A549 (cell line): ENCODE data around the gene SEMA4D.

Experiments used
- BHLHE40 ChIP-seq: IDR thresholded peaks from 2 replicates; pipeline ENCODE4 v1.6.1; 2012; ENCODE audit warnings: low read depth, low read length, inconsistent platforms
- CHD4 ChIP-seq: fragments of 200-600 bp; sonication (generic); IDR thresholded peaks from 2 replicates; pipeline ENCODE4 v1.6.1; 2016; ENCODE audit warnings: antibody characterized with exemption, mild to moderate bottlenecking, borderline replicate concordance
- KDM5A ChIP-seq: fragments of 200-600 bp; sonication (generic); IDR thresholded peaks from 2 replicates; pipeline ENCODE4 v1.6.1; 2016; ENCODE audit warnings: antibody characterized with exemption, mild to moderate bottlenecking
- RCOR1 ChIP-seq: fragments of 150-350 bp; IDR thresholded peaks from 2 replicates; pipeline ENCODE4 v1.6.1; 2014; ENCODE audit warnings: antibody characterized with exemption, low read length, low read depth
- SREBF2 ChIP-seq: fragments of 450-650 bp; IDR thresholded peaks from 2 replicates; pipeline ENCODE4 v1.6.1; 2014; ENCODE audit warnings: mild to moderate bottlenecking, moderate library complexity
- TF ChIP-seq, protein P1 (sequence below): fragments of 450-650 bp; IDR thresholded peaks from 2 replicates; pipeline ENCODE4 v1.6.1; 2014; ENCODE audit warnings: antibody characterized with exemption
- TF ChIP-seq, protein P2 (sequence below): fragments of >200 bp; sonication (Bioruptor Twin); formaldehyde crosslinking; IDR thresholded peaks from 2 replicates; pipeline ENCODE4 v1.6.1; 2016
- TF ChIP-seq, protein P3 (sequence below): fragments of >200 bp; sonication (Bioruptor Twin); formaldehyde crosslinking; IDR thresholded peaks from 3 replicates; pipeline ENCODE4 v1.5.1; 2016

DNA sequence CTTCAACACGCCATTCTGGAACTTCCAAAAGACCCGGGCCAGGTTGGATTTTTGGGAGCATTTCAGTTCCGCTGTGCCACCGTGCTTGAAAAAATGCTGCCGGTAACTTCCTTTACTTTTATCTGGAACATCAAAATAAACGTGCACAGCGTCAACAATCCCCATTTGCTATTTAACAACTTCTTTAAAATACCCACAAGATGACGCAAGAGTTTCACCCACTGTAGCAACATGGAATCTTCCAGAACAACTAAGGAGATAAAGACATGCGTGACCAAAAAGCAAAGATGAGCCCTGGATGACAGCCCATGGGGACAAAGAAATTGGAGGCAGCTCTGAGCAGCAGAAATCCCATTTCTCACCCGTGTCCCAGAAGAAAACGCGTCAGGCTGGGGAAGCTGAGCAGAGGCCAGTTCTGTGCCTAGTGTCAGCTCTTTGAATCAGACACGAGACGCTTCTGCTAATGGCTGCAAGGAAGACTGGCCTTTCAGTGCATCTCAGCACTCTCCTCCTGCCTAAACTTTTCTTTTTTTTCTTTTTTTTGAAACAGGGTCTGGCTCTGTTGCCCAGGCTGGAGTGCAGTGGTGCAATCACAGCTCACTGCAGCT lies 118.3 kb downstream of the SEMA4D start:
- TF ChIP-seq KDM5A (no peak), SREBF2 (no peak), RCOR1 (no peak), BHLHE40 (no peak), CHD4 (no peak)
- TF ChIP-seq, protein P1, sequence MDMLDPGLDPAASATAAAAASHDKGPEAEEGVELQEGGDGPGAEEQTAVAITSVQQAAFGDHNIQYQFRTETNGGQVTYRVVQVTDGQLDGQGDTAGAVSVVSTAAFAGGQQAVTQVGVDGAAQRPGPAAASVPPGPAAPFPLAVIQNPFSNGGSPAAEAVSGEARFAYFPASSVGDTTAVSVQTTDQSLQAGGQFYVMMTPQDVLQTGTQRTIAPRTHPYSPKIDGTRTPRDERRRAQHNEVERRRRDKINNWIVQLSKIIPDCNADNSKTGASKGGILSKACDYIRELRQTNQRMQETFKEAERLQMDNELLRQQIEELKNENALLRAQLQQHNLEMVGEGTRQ = no peak
- TF ChIP-seq, protein P2, sequence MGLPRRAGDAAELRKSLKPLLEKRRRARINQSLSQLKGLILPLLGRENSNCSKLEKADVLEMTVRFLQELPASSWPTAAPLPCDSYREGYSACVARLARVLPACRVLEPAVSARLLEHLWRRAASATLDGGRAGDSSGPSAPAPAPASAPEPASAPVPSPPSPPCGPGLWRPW = no peak
- TF ChIP-seq, protein P3, sequence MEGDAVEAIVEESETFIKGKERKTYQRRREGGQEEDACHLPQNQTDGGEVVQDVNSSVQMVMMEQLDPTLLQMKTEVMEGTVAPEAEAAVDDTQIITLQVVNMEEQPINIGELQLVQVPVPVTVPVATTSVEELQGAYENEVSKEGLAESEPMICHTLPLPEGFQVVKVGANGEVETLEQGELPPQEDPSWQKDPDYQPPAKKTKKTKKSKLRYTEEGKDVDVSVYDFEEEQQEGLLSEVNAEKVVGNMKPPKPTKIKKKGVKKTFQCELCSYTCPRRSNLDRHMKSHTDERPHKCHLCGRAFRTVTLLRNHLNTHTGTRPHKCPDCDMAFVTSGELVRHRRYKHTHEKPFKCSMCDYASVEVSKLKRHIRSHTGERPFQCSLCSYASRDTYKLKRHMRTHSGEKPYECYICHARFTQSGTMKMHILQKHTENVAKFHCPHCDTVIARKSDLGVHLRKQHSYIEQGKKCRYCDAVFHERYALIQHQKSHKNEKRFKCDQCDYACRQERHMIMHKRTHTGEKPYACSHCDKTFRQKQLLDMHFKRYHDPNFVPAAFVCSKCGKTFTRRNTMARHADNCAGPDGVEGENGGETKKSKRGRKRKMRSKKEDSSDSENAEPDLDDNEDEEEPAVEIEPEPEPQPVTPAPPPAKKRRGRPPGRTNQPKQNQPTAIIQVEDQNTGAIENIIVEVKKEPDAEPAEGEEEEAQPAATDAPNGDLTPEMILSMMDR = no peak
